ENCODE measurements around the gene NAA35. TPM values are rescaled to one million over a fixed set of nuclear protein-coding genes. Genes with fewer than 3 reads are reported as not detected.

The NAA35 gene
- total RNA-seq, 1 donor from 2014 or later: 33.0 TPM

GRCh38 chr9:86021166-86021565 is 80.2 kb downstream of the NAA35 start:
- H3K4me1 Mint-ChIP-seq (ENCODE audit: low read depth, unreplicated experiment): peaks cover 8% of the 10 kb centered on the region
- TF ChIP-seq CTCF (IDR thresholded peaks at IDR 0.05; ENCODE audit: partially characterized antibody, unreplicated experiment): no peak
- no peak overlapping the region for H3K4me3 Mint-ChIP-seq (ENCODE audit: unreplicated experiment)
- H3K36me3 Mint-ChIP-seq (ENCODE audit: unreplicated experiment): no peaks in the 10 kb centered on the region
- peaks cover 8% of the 10 kb centered on the region for H3K9me3 Mint-ChIP-seq (ENCODE audit: unreplicated experiment)
- peaks cover 3% of the 10 kb centered on the region for H3K27me3 Mint-ChIP-seq (ENCODE audit: unreplicated experiment)
- H3K27ac Mint-ChIP-seq (ENCODE audit: unreplicated experiment): no peak overlapping the region
- DNase-seq: no peak

GRCh38 chr9:86022687-86023266 is 81.8 kb downstream of the NAA35 start:
- Mint-ChIP-seq H3K27me3 (ENCODE audit: unreplicated experiment) (peaks cover 3% of the 10 kb centered on the region), H3K4me1 (ENCODE audit: low read depth, unreplicated experiment) (peaks cover 8% of the 10 kb centered on the region), H3K36me3 (ENCODE audit: unreplicated experiment) (no peaks in the 10 kb centered on the region), H3K9me3 (ENCODE audit: unreplicated experiment) (peaks cover 8% of the 10 kb centered on the region), H3K27ac (ENCODE audit: unreplicated experiment) (peak overlapping the region; percentile 60), H3K4me3 (ENCODE audit: unreplicated experiment) (no peak overlapping the region)
- no peak for TF ChIP-seq CTCF (IDR thresholded peaks at IDR 0.05; ENCODE audit: partially characterized antibody, unreplicated experiment)
- DNase-seq: no peak

- H3K36me3 Mint-ChIP-seq (ENCODE audit: unreplicated experiment): no peaks in the 10 kb centered on the region
- H3K9me3 Mint-ChIP-seq (ENCODE audit: unreplicated experiment): peaks cover 16% of the 10 kb centered on the region
- H3K4me1 Mint-ChIP-seq (ENCODE audit: low read depth, unreplicated experiment): peaks cover 12% of the 10 kb centered on the region
- H3K4me3 Mint-ChIP-seq (ENCODE audit: unreplicated experiment): no peak overlapping the region
- H3K27me3 Mint-ChIP-seq (ENCODE audit: unreplicated experiment): peaks cover 1% of the 10 kb centered on the region
- TF ChIP-seq CTCF (IDR thresholded peaks at IDR 0.05; ENCODE audit: partially characterized antibody, unreplicated experiment): no peak
- H3K27ac Mint-ChIP-seq (ENCODE audit: unreplicated experiment): no peak overlapping the region
- DNase-seq: no peak
These were observed 86.8 kb downstream of the NAA35 start for GRCh38 chr9:86027767-86028166.

GRCh38 chr9:86034863-86035734 is 94.2 kb downstream of the NAA35 start:
- Mint-ChIP-seq H3K27ac (ENCODE audit: unreplicated experiment) (peak overlapping the region; percentile 17), H3K27me3 (ENCODE audit: unreplicated experiment) (no peaks in the 10 kb centered on the region), H3K9me3 (ENCODE audit: unreplicated experiment) (peaks cover 4% of the 10 kb centered on the region), H3K4me1 (ENCODE audit: low read depth, unreplicated experiment) (peaks cover 6% of the 10 kb centered on the region), H3K4me3 (ENCODE audit: unreplicated experiment) (no peak overlapping the region), H3K36me3 (ENCODE audit: unreplicated experiment) (peaks cover 8% of the 10 kb centered on the region)
- peak; percentile 72 for DNase-seq
- TF ChIP-seq CTCF (IDR thresholded peaks at IDR 0.05; ENCODE audit: partially characterized antibody, unreplicated experiment): peak; percentile 69
